DMS53 (cell line): ENCODE results near the gene PLCB1.
"Not testable (repeated sequence)": the region's sequence is repeated elsewhere in the genome, so short reads cannot be mapped to it uniquely, and the experiment has no call there.

Experiments
- DNase-seq: peaks from one replicate; lab custom pipeline; 2025; lab: John Stamatoyannopoulos, UW

The PLCB1 gene

GRCh38 chr20:8787090-8787489, 655.0 kb downstream of the PLCB1 start:
- no peak for DNase-seq

- DNase-seq, result no peak
These were observed 656.2 kb downstream of the PLCB1 start for GRCh38 chr20:8788275-8788674.

DNA sequence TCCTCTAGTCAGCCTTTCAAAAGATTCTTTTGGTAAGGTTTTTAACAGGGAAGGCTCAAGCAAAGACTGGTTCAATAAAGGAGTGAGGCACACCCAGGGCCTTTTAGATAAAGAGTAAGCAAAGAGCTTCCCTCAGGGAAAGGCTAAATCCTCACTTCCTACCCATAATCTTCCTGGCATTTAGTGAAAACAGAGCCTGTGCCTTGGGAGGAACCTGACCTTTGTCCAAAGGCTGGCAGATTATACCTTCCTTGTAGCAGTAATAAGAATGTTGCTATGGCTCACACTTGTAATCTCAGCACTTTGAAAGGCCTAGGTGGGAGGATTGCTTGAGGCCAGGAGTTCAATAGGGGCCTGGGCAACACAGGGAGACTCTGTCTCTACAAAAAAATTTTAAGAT, 656.8 kb downstream of the PLCB1 start:
- DNase-seq, result no peak

DNA sequence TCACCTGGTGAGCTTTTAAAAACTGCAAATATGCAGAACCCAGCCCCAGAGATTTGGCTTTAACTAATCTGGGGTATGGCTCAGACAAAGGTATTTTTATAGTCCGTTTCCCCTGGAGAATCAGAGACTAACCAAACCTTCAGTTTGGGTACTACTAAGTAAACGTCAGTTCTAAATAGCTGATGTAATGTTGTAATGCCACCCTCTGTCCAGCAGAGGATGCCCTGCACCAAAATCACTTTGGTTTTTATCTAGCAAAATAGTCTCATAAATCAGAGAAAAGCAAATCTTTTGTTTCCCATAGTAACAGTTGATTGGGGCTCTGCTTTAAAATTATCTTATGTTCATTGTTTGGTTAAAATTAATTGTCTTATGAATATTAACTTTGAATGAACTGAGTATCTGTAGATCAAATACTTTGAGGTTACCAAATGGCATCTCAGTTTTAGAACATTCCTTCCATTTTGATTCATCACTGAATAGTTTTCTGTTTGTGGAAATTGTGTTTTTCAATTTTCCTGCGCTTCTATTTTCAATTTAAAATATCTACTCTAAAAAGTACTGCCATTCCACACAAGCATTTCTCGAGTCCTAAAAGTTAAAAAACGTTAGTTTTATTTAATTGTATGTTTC, 658.5 kb downstream of the PLCB1 start:
- DNase-seq, result peak; percentile 69

DNA sequence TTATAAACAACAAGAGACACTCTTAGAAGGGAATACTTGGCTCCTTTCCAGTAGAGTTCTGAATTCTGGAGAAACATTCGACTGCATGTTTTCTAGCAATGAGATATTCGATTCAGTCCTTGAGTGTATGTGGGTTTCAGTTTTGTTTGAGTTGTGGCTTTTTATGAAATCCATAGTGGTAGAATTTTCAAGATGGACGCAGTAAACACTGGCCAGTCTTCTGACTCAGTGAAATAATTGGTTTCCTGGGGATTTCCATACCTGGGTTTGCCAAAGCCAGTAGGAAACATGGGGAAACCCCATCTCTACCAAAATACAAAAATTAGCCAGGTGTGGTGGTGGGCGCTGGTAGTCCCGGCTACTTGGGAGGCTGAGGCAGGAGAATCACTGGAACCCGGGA, 663.3 kb downstream of the PLCB1 start:
- no peak for DNase-seq

- no peak for DNase-seq
These were observed 664.1 kb downstream of the PLCB1 start for GRCh38 chr20:8796088-8796660.

DNA sequence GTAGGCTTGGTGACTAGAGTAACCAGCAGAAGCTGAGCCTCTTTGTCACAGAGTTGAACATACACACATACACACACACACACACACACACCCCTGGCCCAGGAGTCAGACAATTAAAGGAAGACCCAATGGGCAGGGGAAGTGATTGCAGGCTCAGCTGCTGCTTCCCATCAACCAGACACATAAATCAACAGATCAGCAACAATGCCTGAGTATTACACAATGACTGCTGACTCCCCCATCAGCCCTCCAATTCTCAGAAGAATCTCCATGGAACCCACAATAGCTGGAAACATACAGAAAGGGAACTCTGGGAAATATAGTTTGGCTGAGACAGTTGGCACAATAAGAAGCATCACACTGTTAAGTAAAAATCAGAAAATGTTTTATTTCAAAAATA, 666.4 kb downstream of the PLCB1 start:
- no peak for DNase-seq

DNA sequence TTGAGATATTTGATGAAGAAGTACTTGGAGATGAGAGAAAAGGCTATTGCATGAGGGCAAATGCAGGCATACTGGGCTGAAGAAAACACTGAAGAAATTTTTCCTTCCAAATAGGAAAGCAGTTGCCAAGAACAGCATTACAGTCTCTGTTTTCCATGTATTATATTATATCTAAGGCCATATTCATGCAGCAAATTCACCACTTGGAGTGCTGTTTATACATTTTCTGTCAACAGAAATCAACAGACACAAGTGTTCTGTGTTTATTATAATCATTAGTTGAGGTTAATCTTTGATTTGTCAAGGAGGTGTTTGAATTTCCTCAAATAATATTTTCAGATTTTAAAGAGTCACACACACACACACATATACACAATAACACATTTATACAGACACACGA, 668.0 kb downstream of the PLCB1 start:
- DNase-seq, result peak; percentile 35

DNA sequence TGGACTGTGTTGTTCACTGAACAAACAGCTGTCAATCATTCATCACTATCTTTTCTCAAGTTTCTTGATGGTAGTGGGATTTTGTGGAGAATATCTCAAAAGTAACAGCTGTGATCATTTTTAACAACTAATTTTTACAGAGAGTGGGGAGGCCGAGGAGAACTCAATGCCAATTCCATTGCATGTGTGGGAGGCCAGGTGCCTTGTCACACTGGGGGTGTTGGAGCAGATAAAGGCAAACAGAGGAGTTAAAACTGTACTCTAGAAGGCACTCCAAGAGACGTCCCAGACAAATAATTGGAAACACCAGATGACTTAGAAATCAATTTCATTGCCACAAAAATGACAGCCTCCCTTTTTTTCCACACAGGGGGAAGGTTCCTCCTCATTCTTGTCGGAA, 669.6 kb downstream of the PLCB1 start:
- DNase-seq, result no peak

DNA sequence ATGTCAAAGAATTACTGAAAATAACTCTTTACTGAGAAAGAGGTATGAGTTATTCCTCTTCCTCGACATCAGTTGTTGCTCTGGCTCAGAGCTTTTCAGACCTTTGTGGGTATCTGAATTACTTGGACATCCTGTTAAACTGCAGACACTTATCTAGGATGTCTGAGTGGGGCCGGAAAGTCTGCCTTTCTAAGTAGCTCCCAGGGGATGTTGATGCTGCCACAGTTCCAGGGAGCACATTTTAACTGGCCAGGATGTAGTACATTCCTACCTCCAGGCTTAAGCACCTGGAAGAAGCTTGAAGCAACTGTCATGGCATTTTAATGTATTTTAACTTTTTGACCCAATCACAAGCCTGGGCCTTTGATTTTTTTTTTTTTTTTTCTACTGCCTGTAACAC, 671.0 kb downstream of the PLCB1 start:
- no peak for DNase-seq

DNA sequence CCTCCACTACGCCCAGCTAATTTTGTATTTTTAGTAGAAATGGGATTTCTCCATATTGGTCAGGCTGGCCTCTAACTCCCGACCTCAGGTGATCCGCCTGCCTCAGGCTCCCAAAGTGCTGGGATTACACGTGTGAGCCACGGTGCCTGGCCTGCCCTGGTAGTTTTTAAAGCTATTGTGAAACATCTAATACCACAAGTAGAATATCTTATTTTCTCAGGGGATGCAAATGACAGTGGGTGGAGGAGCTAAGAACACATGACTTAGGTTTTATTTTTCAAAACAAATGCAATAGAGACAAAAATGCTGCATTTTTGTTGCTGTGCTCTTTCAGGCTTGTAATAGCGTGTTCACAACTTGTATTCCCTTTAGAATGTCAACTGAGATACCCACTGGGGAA, 671.9 kb downstream of the PLCB1 start:
- DNase-seq, result no peak

GRCh38 chr20:8805737-8806442, 673.8 kb downstream of the PLCB1 start:
- DNase-seq, result no peak

- DNase-seq, result no peak
These were observed 675.6 kb downstream of the PLCB1 start for GRCh38 chr20:8807480-8808201.

GRCh38 chr20:8808202-8808535, 676.1 kb downstream of the PLCB1 start:
- DNase-seq, result no peak

- peak; percentile 42 for DNase-seq
These were observed 677.3 kb downstream of the PLCB1 start for GRCh38 chr20:8809107-8809953.

DNA sequence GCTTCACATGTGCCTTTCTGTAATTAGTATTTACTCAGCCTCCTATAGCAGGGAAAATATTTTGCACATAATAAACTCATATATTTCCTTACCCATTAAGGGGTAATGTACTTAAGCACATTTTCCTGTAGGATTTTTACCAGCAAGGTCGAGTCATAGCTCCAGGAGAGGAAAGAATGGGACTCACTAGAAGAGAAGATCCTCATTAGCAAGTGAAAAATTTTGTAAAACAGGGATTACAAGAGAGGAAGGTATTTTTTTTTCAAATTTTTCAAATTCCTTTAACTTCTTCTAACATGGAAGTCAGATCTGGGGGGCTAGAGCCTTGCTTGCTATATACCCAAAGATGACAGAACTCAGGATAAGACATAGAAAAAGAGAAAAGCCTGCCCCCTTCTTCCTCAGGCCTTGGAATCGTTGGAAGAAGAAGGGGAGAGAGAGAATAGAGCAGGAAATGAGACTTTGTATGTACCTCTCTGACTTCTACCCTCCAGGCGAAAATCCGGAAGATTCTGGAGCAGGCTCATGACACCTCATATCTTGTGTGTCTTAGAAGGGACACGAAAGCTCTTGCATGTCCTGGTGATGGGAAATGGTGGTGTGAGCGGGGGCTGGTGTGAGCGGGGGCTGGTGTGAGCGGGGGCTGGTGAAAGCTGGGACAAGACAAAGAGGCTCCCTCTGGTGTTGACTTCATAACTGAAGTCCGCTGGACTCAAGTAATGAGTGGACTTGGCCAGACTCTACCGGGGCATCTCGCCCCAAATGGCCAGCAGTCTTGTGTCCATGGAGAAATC, 679.9 kb downstream of the PLCB1 start:
- DNase-seq, result no peak

DNA sequence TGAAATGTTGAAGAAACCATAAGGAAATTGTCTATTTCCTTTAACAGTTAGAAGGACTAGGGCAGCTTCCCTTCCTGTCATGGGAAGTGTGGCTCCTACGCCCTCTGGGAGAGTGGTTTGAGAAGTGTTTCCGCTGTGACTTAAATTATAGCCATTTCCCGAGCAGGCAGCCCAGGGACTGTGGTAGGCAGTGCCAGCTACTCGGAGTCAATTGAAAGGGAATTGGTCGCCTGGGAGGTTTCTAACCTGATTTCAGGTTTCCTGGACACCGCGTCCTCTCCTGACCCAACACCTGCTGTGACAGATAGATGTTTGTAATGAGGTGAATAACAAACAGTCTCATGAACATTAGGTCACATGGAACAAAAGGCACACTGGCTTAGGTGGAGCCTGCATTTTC, 680.8 kb downstream of the PLCB1 start:
- DNase-seq, result peak; percentile 65

- no peak for DNase-seq
These were observed 683.1 kb downstream of the PLCB1 start for GRCh38 chr20:8815208-8815607.

GRCh38 chr20:8829256-8829655, 697.2 kb downstream of the PLCB1 start:
- peak; percentile 19 for DNase-seq

- not testable (repeated sequence) for DNase-seq
These were observed 702.2 kb downstream of the PLCB1 start for GRCh38 chr20:8834294-8834693.

GRCh38 chr20:8834851-8835250, 702.8 kb downstream of the PLCB1 start:
- DNase-seq, result no peak
